HFF-Myc (cell line): ENCODE measurements around the gene RHOBTB3.

ENCODE experiments used
- DNase-seq: peaks from one replicate; pipeline ENCODE4 v3.0.0-alpha.2; 2011; ENCODE audit warnings: low read depth; ENCODE audit errors: extremely low read depth
- H3K4me3 ChIP-seq: replicated peaks from 2 replicates; pipeline ENCODE4 v1.5.1; 2011; ENCODE audit warnings: low read depth, mild to moderate bottlenecking, control low read depth, low read length
- TF ChIP-seq, protein P1 (sequence below): IDR thresholded peaks from 2 replicates; pipeline ENCODE4 v1.5.1; 2012; ENCODE audit warnings: mild to moderate bottlenecking, low read depth, low read length, control low read depth; ENCODE audit errors: missing control alignments

The RHOBTB3 gene

DNA sequence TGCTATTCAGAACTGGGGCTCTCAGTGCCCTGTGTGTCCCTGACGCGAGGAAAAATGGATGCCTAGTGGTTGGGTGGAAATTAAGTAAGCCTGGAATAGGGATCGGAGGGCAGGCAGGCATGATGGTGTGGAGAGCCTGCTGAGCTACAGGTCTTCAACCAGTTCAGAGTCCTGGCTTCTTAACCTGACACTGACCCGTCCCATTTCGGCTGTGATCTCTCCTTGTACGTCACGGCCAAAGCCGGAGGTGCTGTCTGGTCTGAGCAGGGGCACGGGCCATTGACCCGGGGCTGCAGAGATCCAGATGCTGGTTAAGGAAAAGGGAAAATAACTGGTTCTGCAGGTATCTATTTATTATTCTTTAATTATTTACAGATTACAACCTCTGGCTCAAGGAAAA, 27.9 kb downstream of the RHOBTB3 start:
- TF ChIP-seq, protein P1, sequence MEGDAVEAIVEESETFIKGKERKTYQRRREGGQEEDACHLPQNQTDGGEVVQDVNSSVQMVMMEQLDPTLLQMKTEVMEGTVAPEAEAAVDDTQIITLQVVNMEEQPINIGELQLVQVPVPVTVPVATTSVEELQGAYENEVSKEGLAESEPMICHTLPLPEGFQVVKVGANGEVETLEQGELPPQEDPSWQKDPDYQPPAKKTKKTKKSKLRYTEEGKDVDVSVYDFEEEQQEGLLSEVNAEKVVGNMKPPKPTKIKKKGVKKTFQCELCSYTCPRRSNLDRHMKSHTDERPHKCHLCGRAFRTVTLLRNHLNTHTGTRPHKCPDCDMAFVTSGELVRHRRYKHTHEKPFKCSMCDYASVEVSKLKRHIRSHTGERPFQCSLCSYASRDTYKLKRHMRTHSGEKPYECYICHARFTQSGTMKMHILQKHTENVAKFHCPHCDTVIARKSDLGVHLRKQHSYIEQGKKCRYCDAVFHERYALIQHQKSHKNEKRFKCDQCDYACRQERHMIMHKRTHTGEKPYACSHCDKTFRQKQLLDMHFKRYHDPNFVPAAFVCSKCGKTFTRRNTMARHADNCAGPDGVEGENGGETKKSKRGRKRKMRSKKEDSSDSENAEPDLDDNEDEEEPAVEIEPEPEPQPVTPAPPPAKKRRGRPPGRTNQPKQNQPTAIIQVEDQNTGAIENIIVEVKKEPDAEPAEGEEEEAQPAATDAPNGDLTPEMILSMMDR: no peak
- no peak for DNase-seq
- H3K4me3 ChIP-seq: no peak overlapping the region

DNA sequence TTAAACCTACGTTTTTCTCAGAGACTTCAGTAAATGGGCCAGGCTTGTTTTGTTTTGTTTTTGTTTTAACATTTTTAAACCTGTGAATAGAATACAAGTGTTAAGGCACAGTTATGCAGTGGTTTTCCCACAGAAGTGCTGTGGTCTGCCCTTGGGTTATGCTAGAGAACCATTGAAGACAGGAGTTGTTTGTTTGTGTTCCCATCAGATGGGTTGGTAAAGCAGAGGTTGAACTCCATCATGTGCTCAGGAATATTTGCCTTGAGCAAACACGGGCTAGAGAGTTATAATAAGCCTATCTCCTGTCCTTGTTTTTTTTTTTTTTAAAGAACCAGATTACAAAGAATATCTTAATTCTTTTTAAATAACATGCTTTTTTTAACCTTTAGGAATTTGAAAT, 28.5 kb downstream of the RHOBTB3 start:
- TF ChIP-seq, protein P1: no peak
- DNase-seq: no peak
- no peak overlapping the region for H3K4me3 ChIP-seq

DNA sequence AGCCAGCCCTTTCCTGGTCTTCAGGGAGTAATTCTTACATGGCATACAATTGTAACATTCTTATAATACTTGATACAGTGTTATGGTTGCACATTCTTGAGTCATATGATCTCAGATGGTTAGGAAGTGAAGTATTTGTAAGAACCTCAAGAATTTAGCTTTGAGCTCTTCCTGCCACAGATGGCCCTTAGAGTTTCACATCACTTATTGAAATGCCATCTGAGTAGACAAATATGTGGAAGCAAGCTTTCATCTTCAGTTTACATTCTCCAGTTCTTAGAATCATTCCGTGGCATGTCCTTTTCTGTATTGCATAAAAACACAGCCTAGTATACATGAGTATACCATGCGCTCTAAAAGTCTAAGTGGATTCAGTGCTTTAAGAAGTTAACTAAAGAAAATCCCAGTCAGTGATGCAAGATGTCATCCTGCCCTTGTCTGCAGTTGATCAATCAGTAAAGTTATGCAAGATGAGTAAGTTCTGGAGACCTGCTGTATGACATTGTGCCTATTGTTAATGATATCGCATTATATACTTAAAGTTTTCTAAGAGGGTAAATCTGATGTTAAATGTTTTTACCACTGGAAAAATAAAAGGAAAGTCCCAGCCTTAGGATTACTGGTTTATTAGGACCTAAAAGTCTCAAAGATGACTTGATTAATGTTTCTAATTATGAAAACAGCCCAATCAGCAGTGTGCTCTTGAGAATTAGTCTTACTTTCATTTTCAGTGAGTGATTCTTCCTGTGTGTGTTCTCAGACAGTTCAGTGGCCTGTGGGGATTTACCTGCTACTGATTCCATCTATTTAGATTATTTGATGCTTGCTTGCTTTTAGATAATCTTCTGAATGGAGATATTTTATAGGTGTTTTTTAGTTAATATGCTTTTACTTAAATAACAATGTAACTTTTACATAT, 29.4 kb downstream of the RHOBTB3 start:
- H3K4me3 ChIP-seq: peak overlapping the region; percentile 22
- DNase-seq: peak; percentile 66
- TF ChIP-seq, protein P1: no peak

DNA sequence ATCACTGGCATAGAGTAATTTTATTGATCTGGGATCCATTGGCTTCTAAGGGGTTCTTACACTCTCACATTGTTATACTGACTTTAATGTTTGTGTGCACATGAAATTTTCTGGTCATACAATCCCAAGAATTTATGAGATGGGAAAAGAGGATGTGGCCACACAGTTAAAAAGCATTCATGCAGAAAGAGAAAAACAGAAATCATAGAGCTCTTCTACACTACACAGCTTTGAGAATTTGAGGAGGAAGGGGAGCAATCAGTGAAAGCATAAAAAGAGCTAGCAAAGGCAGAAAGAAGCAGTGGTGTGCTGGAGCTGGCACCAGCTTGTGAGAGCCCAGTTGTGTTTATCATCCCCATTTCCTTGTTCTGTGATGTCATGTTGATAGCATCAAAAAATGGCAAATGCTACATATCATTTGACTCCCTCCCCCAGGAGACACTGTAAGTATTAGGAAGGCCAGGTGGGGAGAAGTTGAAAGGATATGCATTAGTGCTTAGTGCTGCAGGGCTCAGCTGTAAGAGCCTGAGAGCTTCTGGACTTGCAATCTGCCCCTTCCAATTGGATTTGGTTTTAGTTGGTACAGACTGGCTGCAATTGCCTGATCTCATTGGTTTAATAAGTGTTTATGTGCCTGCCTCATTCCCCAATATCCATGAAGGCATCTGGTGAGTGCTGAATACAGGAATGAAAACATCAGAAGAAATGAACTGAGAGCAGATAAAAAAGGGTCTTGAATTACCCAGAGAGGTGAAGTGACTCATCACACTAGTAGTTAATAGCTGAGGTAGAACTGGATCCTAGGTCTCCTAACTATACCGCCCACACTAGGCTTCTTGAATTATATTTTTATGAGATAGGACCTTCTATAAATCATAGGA, 30.9 kb downstream of the RHOBTB3 start:
- peak; percentile 54 for DNase-seq

DNA sequence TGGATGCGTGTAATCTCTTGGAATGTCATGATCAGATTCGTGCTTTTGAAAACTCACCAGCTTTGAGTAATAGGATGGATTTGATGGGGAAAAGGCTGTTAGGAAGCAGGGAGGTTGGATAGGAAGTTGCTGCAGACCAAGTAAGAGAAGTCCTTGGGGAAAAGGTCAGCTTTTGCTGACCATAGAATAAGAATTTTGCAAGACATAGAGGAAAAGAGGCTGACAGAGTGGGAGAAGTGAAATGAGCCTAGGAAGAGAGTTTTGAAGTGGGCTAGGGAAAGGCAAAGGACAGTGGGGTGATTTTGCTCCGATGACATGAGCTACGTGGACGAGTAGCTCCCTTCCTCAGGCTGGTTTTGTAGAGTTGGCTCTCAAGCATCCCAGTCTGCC, 31.5 kb downstream of the RHOBTB3 start:
- TF ChIP-seq, protein P1: no peak
- no peak for DNase-seq
- no peak overlapping the region for H3K4me3 ChIP-seq

More for the DNA sequence above, 30.9 kb downstream of the RHOBTB3 start:
- H3K4me3 ChIP-seq: no peak overlapping the region
- TF ChIP-seq, protein P1: no peak

DNA sequence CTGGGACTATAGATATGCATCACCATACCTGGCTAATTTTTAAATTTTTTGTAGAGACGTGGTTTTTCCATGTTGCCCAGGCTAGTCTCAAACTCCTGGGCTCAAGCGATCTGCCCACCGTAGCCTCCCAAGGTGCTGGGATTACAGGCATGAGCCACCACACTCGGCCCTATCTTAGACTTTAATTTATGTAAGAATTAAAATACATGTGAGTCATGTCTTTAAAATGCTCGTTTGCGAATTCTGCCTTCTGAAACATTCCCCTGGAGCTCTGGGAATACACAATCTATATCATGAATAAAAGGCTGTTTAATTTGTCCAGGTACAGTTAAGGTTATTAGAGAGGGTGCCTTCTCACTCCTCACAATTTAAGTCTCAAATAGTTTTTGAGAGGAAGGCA, 32.8 kb downstream of the RHOBTB3 start:
- H3K4me3 ChIP-seq: no peak overlapping the region
- TF ChIP-seq, protein P1: no peak
- no peak for DNase-seq
